HFF-Myc (cell line): ENCODE data around the gene ATP2A3.

Source experiments
- DNase-seq: peaks from one replicate; pipeline ENCODE4 v3.0.0-alpha.2; 2011; ENCODE audit warnings: low read depth; ENCODE audit errors: extremely low read depth
- H3K4me3 ChIP-seq: replicated peaks from 2 replicates; pipeline ENCODE4 v1.5.1; 2011; ENCODE audit warnings: low read depth, mild to moderate bottlenecking, control low read depth, low read length
- CTCF ChIP-seq: IDR thresholded peaks from 2 replicates; pipeline ENCODE4 v1.5.1; 2012; ENCODE audit warnings: mild to moderate bottlenecking, low read depth, low read length, control low read depth; ENCODE audit errors: missing control alignments

ATP2A3 gene

GRCh38 chr17:3972931-3973330, 8.7 kb upstream of the ATP2A3 start:
- H3K4me3 ChIP-seq, result no peak overlapping the region
- no peak for TF ChIP-seq CTCF
- no peak for DNase-seq

GRCh38 chr17:3972281-3972731, 8.1 kb upstream of the ATP2A3 start:
- no peak overlapping the region for H3K4me3 ChIP-seq
- no peak for DNase-seq
- no peak for TF ChIP-seq CTCF

GRCh38 chr17:3970668-3971067, 6.4 kb upstream of the ATP2A3 start:
- DNase-seq, result no peak
- no peak for TF ChIP-seq CTCF
- H3K4me3 ChIP-seq, result no peak overlapping the region

- TF ChIP-seq CTCF, result no peak
- no peak for DNase-seq
- no peak overlapping the region for H3K4me3 ChIP-seq
Measured at GRCh38 chr17:3969963-3970362, 5.7 kb upstream of the ATP2A3 start.

- no peak overlapping the region for H3K4me3 ChIP-seq
- no peak for TF ChIP-seq CTCF
- DNase-seq, result no peak
Measured at GRCh38 chr17:3968886-3969524, 4.8 kb upstream of the ATP2A3 start.

- H3K4me3 ChIP-seq, result no peak overlapping the region
- TF ChIP-seq CTCF, result no peak
- DNase-seq, result no peak
Measured at GRCh38 chr17:3968015-3968414, 3.8 kb upstream of the ATP2A3 start.
